ENCODE measurements around the gene VNN1. TPM values are rescaled to one million over a fixed set of nuclear protein-coding genes. Genes with fewer than 3 reads are reported as not detected.

Gene VNN1
- total RNA-seq, 4 donors from 2014 or later: 0.84 to 1.5 (median 1.4) TPM; not detected in 1

- TF ChIP-seq POLR2A (IDR thresholded peaks at IDR 0.05) (no peak), EP300 (IDR thresholded peaks at IDR 0.05) (no peak)
- TF ChIP-seq, protein P1, sequence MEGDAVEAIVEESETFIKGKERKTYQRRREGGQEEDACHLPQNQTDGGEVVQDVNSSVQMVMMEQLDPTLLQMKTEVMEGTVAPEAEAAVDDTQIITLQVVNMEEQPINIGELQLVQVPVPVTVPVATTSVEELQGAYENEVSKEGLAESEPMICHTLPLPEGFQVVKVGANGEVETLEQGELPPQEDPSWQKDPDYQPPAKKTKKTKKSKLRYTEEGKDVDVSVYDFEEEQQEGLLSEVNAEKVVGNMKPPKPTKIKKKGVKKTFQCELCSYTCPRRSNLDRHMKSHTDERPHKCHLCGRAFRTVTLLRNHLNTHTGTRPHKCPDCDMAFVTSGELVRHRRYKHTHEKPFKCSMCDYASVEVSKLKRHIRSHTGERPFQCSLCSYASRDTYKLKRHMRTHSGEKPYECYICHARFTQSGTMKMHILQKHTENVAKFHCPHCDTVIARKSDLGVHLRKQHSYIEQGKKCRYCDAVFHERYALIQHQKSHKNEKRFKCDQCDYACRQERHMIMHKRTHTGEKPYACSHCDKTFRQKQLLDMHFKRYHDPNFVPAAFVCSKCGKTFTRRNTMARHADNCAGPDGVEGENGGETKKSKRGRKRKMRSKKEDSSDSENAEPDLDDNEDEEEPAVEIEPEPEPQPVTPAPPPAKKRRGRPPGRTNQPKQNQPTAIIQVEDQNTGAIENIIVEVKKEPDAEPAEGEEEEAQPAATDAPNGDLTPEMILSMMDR (IDR thresholded peaks at IDR 0.05): no peak
- 61 to 71% methylated on average over 4 of the region's 4 CpGs for WGBS, 2 donors
Measured at GRCh38 chr6:132634796-132635195, 79.1 kb downstream of the VNN1 start.

DNA sequence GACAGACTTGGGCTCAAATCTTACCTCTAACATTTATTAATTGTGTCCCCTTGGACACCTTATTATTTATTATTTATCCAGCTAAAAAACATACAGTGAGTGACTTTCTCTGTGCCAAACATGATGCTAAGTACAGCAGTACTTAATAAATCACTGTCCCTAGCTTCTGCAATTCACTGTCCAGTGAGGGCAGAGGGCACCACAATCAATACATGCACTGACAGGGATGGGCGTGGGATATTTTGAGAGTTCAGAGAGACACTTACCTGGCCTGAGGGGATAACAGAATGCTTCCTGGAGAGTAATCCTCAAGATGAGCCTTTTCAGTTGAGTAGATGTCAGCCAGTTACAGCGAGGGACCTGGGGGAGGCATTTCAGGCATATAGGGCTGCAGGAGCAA is 80.5 kb downstream of the VNN1 start:
- Histone ChIP-seq H3K27me3 (no peaks in the 10 kb centered on the region), H3K9me3 (no peaks in the 10 kb centered on the region), H3K4me1 (no peaks in the 10 kb centered on the region), H3K4me3 (no peak overlapping the region), H3K27ac (no peak overlapping the region), H3K36me3 (no peaks in the 10 kb centered on the region)
- WGBS, 2 donors: 64 to 89% methylated on average over 2 of the region's 2 CpGs
- no peak for TF ChIP-seq POLR2A (IDR thresholded peaks at IDR 0.05)
- TF ChIP-seq, protein P1 (IDR thresholded peaks at IDR 0.05): no peak
- no peak for DNase-seq (ENCODE audit: low spot score in 2 of 2)

More at GRCh38 chr6:132634796-132635195, 79.1 kb downstream of the VNN1 start:
- H3K4me3 ChIP-seq: no peak overlapping the region
- H3K36me3 ChIP-seq: no peaks in the 10 kb centered on the region
- no peaks in the 10 kb centered on the region for H3K4me1 ChIP-seq
- H3K27me3 ChIP-seq: no peaks in the 10 kb centered on the region
- no peaks in the 10 kb centered on the region for H3K9me3 ChIP-seq
- no peak overlapping the region for H3K27ac ChIP-seq
- DNase-seq (ENCODE audit: low spot score in 2 of 2): no peak

Other genes starting within 250 kb of the VNN1 start
- 10 to 100 TPM; 53.4 to 92.0 (median 65.6) TPM for gene STX7, start 200.9 kb downstream of the VNN1 start, total RNA-seq
- gene TAAR9, start 175.8 kb downstream of the VNN1 start, total RNA-seq: not detected
- gene TAAR8, start 161.4 kb downstream of the VNN1 start, total RNA-seq: not detected
- not detected for gene TAAR6, start 143.7 kb downstream of the VNN1 start, total RNA-seq
- gene TAAR5, start 124.3 kb downstream of the VNN1 start, total RNA-seq: not detected
- gene TAAR2, start 89.8 kb downstream of the VNN1 start, total RNA-seq: not detected
- gene TAAR1, start 54.9 kb downstream of the VNN1 start, total RNA-seq: not detected
- 1 to 10 TPM in 3 of 4 donors, under 1 TPM in 1; 0.44 to 4.9 (median 2.0) TPM for gene VNN2, start 43.8 kb upstream of the VNN1 start, total RNA-seq
- 10 to 100 TPM in 1 of 4 donors, 1 to 10 TPM in 3; 3.9 to 12.3 (median 6.6) TPM for gene SLC18B1, start 84.6 kb upstream of the VNN1 start, total RNA-seq
- 1,000 to 10,000 TPM in 3 of 4 donors, 100 to 1,000 TPM in 1; 884 to 1,671 (median 1,500) TPM for gene RPS12, start 100.5 kb upstream of the VNN1 start, total RNA-seq